Large intestine (tissue), 12 donors: Measurements from ENCODE around the gene NINJ2. TPM values are rescaled to one million over a fixed set of nuclear protein-coding genes. Genes with fewer than 3 reads are reported as not detected.
"Not testable (repeated sequence)": the region's sequence is repeated elsewhere in the genome, so short reads cannot be mapped to it uniquely, and the experiment has no call there.

ENCODE experiments used
- DNase-seq, 2 donors: peaks; one replicate each; pipeline versions ENCODE4 v3.0.0 to v3.0.0-alpha.2; 2013
- H3K27ac ChIP-seq: one replicate; pipeline ENCODE4 v1.5.1; 2013; ENCODE audit warnings: low read length
- H3K27me3 ChIP-seq: 2 replicates; pipeline ENCODE4 v1.6.1; 2013; ENCODE audit warnings: low read length; ENCODE audit not compliant: control insufficient read depth, insufficient read depth
- H3K36me3 ChIP-seq: 2 replicates; pipeline ENCODE4 v1.6.1; 2013; ENCODE audit warnings: low read length; ENCODE audit not compliant: control insufficient read depth, insufficient read depth
- H3K4me1 ChIP-seq: one replicate; pipeline ENCODE4 v1.6.1; 2013; ENCODE audit warnings: low read length; ENCODE audit not compliant: control insufficient read depth, insufficient read depth
- H3K4me3 ChIP-seq: one replicate; pipeline ENCODE4 v1.5.1; 2013; ENCODE audit warnings: low read length
- H3K9me3 ChIP-seq: one replicate; pipeline ENCODE4 v1.6.1; 2013; ENCODE audit warnings: mild to moderate bottlenecking, low read depth, low read length, moderate library complexity; ENCODE audit not compliant: control insufficient read depth
- WGBS: methylation state at CpG from one replicate; pipeline ENCODE4 v1.1.5; 2013; ENCODE audit warnings: low lambda C conversion rate; ENCODE audit not compliant: insufficient coverage; 5-methylcytosine and 5-hydroxymethylcytosine counted together
- long read RNA-seq, 11 donors: transcript quantifications; one replicate each; lab custom pipeline, GENCODE V29; 2026
- polyA plus RNA-seq: library from polyadenylated mRNA; unstranded; fragments of 120-200 nt; gene quantifications from one replicate; pipeline ENCODE4 v1.2.1, GENCODE V29; 2013

The NINJ2 gene, protein sequence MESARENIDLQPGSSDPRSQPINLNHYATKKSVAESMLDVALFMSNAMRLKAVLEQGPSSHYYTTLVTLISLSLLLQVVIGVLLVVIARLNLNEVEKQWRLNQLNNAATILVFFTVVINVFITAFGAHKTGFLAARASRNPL
- polyA plus RNA-seq, result 2.8 TPM
- long read RNA-seq, donor 1, result 0 reads
- long read RNA-seq, donor 2, partial matches to known transcripts, result 6 of 6 reads
- long read RNA-seq, donor 2, other reads (novel, unspliced or antisense), result 0 of 6 reads
- long read RNA-seq, donor 3, result 0 reads
- long read RNA-seq, donor 4, result 0 reads
- long read RNA-seq, donor 5, partial matches to known transcripts, result 0 of 1 reads
- long read RNA-seq, donor 5, other reads (novel, unspliced or antisense), result 0 of 1 reads
- long read RNA-seq, donor 6, result 0 reads
- long read RNA-seq, donor 7, partial matches to known transcripts, result 0 of 1 reads
- long read RNA-seq, donor 7, other reads (novel, unspliced or antisense), result 0 of 1 reads
- long read RNA-seq, donor 8, partial matches to known transcripts, result 0 of 1 reads
- long read RNA-seq, donor 8, other reads (novel, unspliced or antisense), result 0 of 1 reads
- long read RNA-seq, donor 9, partial matches to known transcripts, result 0 of 1 reads
- long read RNA-seq, donor 9, other reads (novel, unspliced or antisense), result 0 of 1 reads
- long read RNA-seq, donor 10, partial matches to known transcripts, result 0 of 1 reads
- long read RNA-seq, donor 10, other reads (novel, unspliced or antisense), result 0 of 1 reads
- long read RNA-seq, donor 11, partial matches to known transcripts, result 0 of 2 reads
- long read RNA-seq, donor 11, other reads (novel, unspliced or antisense), result 0 of 2 reads

DNA sequence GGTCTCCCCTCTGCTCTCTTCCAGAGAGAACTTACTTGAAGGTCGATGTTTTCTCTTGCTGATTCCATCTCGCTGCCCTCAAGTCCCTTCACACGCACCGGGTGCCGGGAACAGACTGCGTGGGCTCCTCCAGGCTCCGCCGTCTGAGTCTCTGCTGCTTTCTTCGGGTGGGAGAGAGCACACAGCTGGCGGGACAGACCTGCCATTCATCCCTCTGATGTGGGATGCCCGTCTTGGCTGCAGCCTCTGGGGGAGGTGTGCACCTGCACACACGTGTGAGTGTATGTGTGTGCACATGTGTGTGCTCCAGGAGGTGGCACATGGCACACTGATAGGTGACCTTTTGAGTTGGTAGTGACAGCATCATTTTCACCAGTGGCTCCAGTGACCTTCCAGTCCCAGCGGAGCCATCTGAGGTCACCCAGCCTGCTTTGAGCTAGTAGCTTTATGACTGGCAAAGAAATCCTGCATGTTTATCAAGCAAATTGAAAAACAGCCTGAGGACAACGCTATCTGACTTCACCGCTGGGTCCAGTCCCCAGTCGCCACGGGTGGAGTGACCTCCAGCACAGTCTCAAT, at the start of gene NINJ2:
Gene NINJ2 (minus strand): TSS at position 153 of the 579 bp plus-strand sequence. CDS start 85 bp downstream, at position 68.
- Histone ChIP-seq H3K4me3 (no peak within 1 kb of the TSS), H3K9me3 (no peaks in the 10 kb centered on the region), H3K36me3 (no peaks in the 10 kb centered on the region), H3K4me1 (no peaks in the 10 kb centered on the region), H3K27ac (no peak within 1 kb of the TSS), H3K27me3 (peaks cover 14% of the 10 kb centered on the region)
- no CpG with 5 or more reads among the region's 17 CpGs for WGBS
- no peak for DNase-seq

DNA sequence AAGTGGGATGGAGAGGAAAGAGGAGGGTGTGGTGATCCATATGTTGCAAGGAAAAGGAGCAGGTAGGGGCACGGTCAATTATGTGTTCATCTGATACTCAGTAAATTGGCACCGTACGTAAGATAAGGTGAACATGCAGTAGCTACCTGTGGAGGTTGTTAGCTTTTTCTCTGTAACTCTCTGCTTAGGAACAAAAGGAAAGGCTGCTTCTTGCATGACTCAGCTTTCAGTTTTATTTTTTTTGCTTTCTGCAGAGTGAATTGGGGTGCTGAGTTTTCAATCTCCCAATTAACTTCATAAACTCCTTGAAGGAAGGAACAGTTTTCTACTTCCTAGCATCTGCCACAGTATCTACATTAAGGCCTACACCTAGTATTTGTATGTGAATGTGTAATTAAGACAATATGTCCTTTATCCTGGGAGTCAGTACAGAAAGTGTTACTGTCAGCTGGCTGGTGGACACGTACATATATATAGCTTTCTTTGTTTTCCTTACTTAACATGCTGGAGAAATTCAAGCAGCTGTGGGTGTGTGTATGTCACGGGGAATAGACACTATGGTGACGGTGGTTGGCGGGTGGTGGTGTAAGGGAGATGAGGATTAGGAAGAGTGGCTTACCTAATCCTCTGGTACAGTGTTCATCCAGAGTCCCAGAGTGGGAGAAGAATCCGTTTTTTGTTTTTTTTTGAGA, 49.1 kb upstream of the NINJ2 start:
- H3K4me3 ChIP-seq, result no peak overlapping the region
- WGBS, result 72% methylated on average over 3 of the region's 8 CpGs
- H3K4me1 ChIP-seq, result no peaks in the 10 kb centered on the region
- H3K27me3 ChIP-seq, result no peaks in the 10 kb centered on the region
- no peak for DNase-seq
- H3K27ac ChIP-seq, result no peak overlapping the region
- no peaks in the 10 kb centered on the region for H3K9me3 ChIP-seq
- H3K36me3 ChIP-seq, result no peaks in the 10 kb centered on the region

DNA sequence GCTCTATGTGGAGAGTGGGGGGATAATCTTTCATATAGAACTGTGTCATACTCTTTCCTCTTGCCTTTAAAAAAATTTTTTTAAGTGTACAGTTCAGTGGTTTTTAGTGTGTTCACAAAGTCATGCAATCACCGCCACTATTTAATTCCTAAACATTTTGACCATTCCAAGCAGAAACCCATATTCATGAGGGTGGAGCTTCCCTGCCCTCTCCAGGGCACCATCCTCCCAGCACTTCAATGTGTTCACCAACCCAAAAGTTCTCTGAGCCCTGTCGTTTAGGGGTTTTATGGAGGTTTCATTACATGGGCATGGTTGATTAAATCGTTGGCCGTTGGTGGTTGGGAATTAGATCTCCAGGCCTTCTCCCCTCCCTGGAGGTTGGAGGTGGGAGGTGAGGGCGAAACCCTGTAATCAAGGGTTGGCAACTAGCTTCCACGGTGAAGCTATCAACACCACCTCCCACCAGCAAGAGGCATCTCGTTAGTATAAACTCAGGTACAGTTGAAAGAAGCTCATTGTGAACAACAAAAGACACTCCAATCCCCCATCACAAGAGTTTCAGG, 46.3 kb upstream of the NINJ2 start:
- H3K4me1 ChIP-seq, result no peaks in the 10 kb centered on the region
- WGBS, result 100% methylated on average over 1 of the region's 7 CpGs
- H3K27me3 ChIP-seq, result no peaks in the 10 kb centered on the region

DNA sequence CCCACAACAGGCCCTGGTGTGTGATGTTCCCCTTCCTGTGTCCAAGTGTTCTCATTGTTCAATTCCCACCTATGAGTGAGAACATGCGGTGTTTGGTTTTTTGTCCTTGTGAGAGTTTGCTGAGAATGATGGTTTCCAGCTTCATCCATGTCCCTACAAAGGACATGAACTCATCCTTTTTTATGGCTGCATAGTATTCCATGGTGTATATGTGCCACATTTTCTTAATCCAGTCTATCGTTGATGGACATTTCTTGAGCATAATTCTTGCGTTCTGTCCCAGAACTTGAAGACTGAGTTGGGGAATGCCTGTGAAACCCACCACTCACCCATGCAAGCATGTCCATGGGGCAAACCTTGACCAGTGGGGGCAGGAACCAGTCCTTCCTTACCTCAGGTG, 44.8 kb upstream of the NINJ2 start:
- not testable (repeated sequence) for H3K9me3 ChIP-seq, H3K27me3 ChIP-seq, H3K4me1 ChIP-seq, H3K27ac ChIP-seq, DNase-seq, H3K36me3 ChIP-seq, H3K4me3 ChIP-seq
- no CpG with 5 or more reads among the region's 3 CpGs for WGBS

More for the DNA sequence above, 46.3 kb upstream of the NINJ2 start:
- H3K4me3 ChIP-seq, result no peak overlapping the region
- H3K36me3 ChIP-seq, result no peaks in the 10 kb centered on the region
- no peak overlapping the region for H3K27ac ChIP-seq
- H3K9me3 ChIP-seq, result no peaks in the 10 kb centered on the region
- DNase-seq, result no peak

DNA sequence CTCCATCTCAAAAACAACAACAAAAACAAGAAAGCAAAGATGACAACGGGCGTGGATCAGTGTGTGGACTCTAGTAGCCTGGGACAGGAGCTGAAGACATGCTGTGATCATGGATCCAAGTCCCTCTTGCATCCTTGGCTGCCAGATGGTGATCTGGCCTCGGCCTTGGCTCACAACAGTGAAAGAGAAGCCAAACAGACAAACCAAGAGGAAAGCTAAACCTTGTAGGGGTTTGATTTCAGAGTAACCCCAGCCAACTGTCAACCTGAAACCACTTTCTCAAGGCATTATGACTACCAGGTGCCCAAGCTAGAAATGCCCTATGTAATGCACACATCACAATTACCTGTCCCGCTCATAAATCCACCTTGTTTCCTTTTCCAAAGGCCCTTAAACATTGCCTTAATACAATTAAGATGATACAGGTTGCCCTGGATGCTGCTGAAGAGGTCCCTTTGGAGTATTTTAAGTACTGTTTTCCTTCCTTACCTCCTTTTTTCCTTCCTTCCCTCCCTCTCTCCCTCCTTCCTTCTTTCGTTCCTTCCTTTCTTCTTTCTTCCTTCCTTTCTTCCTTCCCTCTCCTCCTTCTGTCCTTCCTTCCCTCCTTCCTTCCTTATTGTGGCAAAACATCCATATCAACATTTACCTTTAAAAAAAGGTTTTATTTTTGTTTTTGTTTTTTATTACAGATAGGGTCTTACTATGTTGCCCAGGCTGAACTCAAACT, 41.4 kb upstream of the NINJ2 start:
- Histone ChIP-seq H3K27ac (no peak overlapping the region), H3K4me1 (no peaks in the 10 kb centered on the region), H3K4me3 (no peak overlapping the region), H3K9me3 (no peaks in the 10 kb centered on the region), H3K36me3 (no peaks in the 10 kb centered on the region), H3K27me3 (no peaks in the 10 kb centered on the region)
- 86% methylated on average over 2 of the region's 5 CpGs for WGBS
- DNase-seq, result no peak

DNA sequence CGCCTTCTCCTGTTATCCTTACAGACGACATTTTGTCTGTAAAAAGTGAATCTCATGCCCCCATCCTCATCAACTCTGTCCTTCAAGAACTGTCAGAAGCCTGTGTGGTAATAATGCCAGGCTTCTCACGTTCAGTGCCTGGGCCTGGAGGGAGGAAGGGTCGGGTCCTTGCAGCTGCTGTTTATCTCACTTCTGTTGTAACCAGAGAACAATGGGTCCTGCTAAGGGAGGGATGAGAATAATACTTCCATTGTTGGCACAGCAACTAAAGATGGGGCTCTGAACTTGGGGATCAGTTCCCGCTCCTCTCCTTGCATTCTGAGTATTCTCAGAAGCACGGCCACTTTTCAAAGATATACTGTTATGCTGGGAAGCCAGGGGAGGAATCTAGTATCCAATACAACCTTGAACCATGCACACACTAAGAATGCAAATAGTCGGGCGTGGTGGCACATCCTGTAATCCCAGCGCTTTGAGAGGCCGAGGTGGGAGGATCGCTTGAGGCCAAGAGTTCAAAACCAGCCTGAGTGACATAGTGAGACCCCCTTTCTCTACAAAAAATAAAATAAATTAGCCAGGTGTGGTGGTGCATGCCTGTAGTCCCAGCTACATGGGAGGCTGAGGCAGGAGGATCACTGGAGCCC, 38.8 kb upstream of the NINJ2 start:
- no peaks in the 10 kb centered on the region for H3K36me3 ChIP-seq
- WGBS, result no CpG with 5 or more reads among the region's 11 CpGs

DNA sequence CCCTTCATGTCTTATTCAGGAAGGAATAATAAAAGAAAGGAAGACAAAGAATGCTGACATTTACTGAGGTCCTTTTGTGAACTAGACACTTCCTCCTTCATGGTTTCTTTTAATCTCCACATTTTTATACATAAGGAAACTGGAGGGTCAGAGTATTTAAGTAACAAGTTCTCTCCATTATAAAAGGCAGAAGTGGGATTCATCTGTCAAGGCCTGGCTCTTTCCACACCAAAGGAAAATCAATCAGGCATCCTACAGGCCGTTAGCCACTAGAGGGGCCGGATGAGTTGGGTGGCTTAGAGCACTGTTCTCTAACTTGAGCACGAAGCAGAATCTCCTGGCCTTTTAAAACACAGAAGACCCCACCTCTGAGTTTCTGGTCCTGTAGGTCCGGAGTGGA, 36.8 kb upstream of the NINJ2 start:
- Histone ChIP-seq H3K4me1 (no peaks in the 10 kb centered on the region), H3K4me3 (no peak overlapping the region), H3K27me3 (no peaks in the 10 kb centered on the region), H3K9me3 (peaks cover 6% of the 10 kb centered on the region), H3K36me3 (no peaks in the 10 kb centered on the region), H3K27ac (no peak overlapping the region)
- no peak for DNase-seq
- no CpG with 5 or more reads among the region's 4 CpGs for WGBS

More for the DNA sequence above, 38.8 kb upstream of the NINJ2 start:
- H3K4me3 ChIP-seq, result no peak overlapping the region
- DNase-seq, result no peak
- H3K27me3 ChIP-seq, result no peaks in the 10 kb centered on the region
- H3K4me1 ChIP-seq, result no peaks in the 10 kb centered on the region
- no peak overlapping the region for H3K27ac ChIP-seq
- peaks cover 3% of the 10 kb centered on the region for H3K9me3 ChIP-seq

DNA sequence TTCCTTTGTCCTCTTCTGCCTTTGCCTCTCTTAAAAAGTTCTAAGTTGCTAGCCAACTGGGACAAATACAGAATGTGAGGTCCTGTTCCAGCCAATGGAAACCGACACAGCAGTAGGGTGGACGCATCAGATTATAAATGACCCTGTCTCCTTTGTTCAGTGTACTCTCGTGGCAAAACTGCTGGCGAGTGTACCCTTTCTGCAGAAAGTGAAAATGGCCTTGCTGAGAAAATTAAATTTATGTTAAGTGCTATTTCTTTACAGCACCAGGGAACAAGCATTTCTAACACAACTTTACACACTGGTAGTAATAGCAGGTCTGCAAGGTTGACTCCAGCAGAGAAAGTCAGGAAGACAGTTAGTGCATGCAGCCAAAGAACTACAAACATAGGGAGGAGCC, 35.0 kb upstream of the NINJ2 start:
- not testable (repeated sequence) for H3K4me1 ChIP-seq, H3K27ac ChIP-seq, H3K9me3 ChIP-seq, H3K36me3 ChIP-seq, H3K4me3 ChIP-seq, DNase-seq, H3K27me3 ChIP-seq
- WGBS, result no CpG with 5 or more reads among the region's 4 CpGs

DNA sequence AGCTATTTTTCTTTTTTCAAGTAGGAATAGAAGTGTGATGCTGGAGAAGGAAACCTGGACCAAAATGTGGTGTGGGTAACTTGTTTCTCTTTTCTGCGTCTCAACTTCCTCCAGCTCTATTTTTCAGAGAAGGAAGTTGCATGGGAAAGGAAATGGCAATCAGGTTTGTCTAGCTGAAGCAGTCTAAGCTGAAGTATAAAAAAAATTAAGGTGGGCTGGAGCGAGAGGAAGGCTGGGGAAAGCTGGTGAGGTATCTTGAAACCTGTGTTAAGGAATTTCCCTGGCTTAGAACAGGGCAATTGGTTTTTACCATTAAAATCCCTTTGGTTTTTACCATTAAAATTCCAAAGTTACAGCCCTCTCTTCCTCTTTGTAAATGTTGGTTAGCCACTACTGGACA, 34.2 kb upstream of the NINJ2 start:
- no peak overlapping the region for H3K4me3 ChIP-seq
- no peaks in the 10 kb centered on the region for H3K4me1 ChIP-seq
- no peaks in the 10 kb centered on the region for H3K27me3 ChIP-seq
- no CpG with 5 or more reads among the region's 2 CpGs for WGBS
- DNase-seq, result no peak
- H3K27ac ChIP-seq, result no peak overlapping the region
- H3K9me3 ChIP-seq, result peaks cover 7% of the 10 kb centered on the region
- H3K36me3 ChIP-seq, result no peaks in the 10 kb centered on the region
